HG02642 (cell line): ENCODE results near the gene KLHL42.
"Not testable (repeated sequence)": the region's sequence is repeated elsewhere in the genome, so short reads cannot be mapped to it uniquely, and the experiment has no call there.

Experiments used
- ATAC-seq: cut with Tn5 transposase; IDR thresholded peaks from one replicate; pipeline ENCODE4 v1.9.1; 2021; ENCODE audit warnings: mild to moderate bottlenecking; ENCODE audit not compliant: unreplicated experiment, poor library complexity

Gene KLHL42, protein sequence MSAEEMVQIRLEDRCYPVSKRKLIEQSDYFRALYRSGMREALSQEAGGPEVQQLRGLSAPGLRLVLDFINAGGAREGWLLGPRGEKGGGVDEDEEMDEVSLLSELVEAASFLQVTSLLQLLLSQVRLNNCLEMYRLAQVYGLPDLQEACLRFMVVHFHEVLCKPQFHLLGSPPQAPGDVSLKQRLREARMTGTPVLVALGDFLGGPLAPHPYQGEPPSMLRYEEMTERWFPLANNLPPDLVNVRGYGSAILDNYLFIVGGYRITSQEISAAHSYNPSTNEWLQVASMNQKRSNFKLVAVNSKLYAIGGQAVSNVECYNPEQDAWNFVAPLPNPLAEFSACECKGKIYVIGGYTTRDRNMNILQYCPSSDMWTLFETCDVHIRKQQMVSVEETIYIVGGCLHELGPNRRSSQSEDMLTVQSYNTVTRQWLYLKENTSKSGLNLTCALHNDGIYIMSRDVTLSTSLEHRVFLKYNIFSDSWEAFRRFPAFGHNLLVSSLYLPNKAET

DNA sequence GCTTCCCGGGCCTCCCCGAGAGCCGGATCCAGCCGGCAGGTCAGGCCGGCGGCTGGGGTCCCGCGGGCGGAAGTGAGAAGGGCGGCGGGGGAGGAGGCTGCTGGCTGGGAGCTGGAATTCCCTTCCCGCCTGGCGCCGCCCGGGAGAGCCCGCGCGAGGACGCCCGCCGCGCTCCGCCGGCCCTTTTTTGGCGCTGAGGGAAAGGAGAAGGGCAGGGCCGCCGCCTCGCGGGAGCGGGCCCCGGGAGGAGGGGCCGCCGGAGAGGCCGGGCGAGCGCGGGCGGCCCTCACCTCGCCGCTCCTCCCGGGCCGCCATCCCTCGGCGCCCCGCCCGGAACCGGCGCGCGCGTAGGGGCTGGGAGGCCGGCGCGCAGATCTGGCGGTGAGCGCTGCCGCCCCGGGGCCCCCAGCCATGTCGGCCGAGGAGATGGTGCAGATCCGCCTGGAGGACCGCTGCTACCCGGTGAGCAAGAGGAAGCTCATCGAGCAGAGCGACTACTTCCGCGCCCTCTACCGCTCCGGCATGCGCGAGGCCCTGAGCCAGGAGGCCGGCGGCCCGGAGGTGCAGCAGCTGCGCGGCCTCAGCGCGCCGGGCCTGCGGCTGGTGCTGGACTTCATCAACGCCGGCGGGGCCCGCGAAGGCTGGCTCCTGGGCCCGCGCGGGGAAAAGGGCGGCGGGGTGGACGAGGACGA is at the start of gene KLHL42, which contains the start of gene MANSC4:
TSS of gene KLHL42 (plus strand) at position 314 of the 692 bp plus-strand sequence. CDS start at position 412, 98 bp downstream.
TSS of gene MANSC4 (minus strand) at position 317 of the 692 bp plus-strand sequence. CDS start 8,960 bp downstream, outside the sequence.
- peak; percentile 81 for ATAC-seq

DNA sequence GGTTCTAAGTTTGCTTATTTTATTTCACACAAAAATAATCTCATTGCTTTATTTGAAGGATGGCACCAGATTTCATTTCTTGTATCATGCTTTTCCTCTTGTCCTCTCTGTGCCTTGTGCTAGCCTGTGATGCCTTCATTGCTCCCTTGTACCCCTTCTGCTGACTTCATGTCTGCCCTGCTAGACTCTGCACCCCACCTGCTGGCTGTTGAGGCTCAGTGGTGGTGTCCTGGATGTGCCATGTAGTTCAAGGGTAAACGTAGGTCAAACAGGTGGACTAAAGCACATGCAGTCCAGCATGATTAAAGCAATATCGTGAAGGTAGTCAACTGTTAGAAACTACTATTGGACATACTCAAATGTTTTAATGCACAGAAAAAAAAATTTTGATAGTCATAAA is 47.8 kb upstream of the KLHL42 start:
- ATAC-seq: no peak

DNA sequence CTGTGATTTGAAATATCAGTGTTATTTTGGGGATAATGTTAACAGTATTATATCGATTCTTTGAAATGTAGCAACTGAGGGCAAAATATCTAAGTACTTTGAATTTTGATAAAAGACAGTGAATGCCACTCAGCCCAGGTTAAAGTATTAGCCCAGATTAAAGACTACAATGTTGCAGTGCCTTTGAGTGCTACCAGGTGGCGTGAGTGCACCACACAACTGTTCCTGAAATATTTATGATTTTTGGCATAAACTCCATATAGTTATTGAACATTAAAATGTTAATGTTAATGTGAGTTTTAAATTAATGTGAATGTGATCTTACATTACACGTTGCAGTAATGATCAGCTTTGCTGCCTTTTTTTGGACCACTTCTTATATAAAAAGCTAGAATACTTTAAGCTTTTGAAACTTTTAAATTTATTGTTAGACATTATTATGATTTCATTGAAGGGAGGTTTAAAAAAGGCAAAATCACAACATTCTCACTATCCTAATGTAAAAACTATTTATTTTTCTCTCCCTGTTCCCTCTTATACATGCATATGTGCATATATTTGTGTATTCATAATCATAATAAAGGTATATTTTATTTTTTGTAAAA is 46.9 kb upstream of the KLHL42 start:
- no peak for ATAC-seq

DNA sequence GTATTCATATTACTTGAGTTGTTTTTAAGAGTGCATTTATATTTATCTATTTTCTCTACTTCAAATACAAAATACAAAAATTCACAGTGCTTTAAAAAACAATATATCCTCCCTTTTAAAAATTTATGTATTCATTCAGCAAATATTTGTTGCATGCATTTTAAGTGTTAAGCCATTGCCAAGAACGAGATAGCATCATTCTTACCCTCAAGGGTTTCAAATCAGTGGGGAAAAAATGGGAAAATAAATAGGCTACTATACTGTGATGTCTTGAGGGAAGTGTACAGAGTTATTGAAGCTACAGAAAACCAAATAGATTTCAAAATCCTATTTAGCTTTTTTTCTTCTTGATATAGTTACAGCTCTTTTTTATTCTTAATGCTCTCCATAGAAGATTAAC is 46.2 kb upstream of the KLHL42 start:
- no peak for ATAC-seq

DNA sequence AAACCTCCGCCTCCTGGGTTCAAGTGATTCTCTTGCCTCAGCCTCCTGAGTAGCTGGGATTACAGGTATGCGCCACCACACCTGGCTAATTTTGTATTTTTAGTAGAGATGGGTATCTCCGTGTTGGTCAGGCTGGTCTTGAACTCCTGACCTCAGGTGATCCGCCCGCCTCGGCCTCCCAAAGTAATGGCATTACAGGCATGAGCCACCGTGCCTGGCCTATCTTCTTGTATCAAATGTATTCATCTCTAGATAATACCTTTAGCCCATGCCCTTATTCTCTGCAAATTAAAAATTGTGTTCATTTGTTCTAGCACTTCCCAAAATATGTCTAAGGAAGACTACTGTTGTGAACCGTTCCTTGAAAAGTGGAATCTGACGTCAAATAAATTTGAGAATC is 45.7 kb upstream of the KLHL42 start:
- not testable (repeated sequence) for ATAC-seq

DNA sequence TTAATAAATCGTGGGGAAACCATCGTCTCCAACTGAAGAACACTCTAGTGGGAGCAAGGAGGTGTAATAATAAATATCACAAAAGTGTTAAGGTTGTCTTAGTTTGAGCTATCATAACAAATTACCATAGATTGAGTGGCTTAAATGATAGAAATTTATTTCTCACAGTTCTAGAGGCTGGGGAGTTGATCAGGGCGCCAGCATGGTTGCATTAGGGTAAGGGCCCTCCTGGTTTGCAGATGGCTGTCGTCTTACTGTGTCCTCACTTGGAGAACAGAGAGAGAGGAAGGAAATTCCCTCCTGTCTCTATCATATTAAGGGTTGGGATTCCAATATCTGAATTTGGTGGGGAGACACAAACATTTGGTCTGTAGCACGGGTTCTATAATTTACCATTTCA is 36.4 kb upstream of the KLHL42 start:
- ATAC-seq: no peak

DNA sequence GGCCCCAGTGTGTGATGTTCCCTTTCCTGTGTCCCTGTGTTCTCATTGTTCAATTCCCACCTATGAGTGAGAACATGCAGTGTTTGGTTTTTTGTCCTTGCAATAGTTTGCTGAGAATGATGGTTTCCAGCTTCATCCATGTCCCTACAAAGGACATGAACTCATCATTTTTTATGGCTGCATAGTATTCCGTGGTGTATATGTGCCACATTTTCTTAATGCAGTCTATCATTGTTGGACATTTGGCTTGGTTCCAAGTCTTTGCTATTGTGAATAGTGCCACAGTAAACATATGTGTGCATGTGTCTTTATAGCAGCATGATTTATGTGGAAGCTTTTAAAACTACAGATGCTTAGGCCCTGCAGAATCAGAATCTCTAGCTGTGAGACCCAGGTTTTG is 34.3 kb upstream of the KLHL42 start:
- ATAC-seq: not testable (repeated sequence)

DNA sequence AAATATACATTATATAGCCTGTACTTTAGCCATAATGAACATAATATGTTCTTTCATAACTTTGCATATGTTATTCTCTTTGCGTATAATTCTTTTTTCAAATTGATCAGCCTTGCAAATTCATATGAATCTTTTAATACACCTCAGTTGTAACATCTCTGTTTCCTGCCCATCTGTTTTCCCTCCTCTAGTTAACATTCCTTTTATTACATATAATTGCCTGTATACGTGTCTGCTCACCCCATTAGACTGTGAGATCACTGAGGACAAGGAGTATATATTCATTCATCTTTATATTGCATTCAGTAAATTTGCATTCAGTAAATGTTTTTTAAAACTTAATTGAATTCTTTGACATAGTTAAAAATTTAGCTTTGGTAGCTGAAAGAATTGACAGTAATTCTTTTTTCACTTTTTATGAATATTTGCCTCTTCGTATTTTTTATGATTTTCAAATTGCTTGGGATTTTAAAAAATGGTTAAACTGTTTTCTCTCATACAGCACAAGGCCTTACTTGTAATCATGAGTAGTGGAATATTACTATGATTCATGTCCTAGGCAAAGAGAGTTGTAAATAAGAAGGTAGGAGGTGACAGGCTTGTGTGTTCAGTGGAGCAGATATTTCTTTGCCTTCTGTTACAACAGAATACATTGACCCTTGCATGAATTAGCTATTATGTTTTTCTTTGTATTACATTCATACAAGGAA is 32.8 kb upstream of the KLHL42 start:
- no peak for ATAC-seq

DNA sequence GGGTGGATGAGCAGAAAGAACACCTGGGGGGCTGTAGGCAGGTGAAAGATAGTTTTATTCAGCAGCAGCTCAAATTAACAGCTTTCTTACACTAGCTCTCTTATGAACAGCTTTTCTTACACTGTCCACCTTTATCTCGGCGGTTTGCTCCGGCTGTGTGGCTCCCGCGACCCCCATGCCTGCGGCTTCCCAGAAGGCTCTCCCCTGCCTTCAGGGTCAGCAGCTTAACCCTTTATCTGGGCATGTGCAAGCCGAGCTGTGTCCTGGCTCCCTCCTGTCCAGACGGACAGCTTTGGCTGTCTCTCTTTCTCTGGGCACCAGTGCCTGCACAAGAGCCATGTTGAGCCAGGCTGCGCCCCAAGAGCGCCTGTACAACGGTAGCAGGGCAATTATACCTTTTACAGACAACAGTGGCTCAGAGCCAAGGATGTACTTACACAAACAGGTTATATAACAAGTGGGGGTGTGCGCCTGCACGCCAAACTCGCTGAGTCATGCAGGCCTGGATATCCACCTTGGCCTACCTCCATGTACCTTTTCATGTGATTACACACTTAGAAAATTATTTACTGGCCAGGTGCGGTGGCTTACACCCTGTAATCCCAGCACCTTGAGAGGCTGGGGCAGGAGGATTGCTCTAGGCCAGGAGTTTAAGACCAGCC is 28.5 kb upstream of the KLHL42 start:
- ATAC-seq: no peak

DNA sequence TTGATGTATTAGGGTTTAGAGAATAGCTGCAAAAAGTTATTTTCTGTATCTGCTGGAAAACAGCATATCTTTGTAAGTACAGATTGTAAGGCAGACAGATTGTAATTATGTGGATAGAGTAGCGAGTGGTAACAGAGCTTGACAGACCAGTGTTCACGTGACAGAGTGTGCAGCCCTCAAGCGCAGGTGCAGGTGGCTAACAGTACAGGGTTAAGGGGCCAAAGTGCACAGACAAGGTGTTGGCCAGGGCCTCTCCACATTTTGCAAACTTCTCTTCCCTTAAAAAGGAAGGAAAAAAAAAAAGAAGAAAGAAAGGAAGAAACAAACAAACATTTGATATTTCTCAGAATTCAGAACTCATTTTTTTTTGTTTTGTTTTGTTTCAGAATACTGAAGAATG is 25.2 kb upstream of the KLHL42 start:
- ATAC-seq: no peak

DNA sequence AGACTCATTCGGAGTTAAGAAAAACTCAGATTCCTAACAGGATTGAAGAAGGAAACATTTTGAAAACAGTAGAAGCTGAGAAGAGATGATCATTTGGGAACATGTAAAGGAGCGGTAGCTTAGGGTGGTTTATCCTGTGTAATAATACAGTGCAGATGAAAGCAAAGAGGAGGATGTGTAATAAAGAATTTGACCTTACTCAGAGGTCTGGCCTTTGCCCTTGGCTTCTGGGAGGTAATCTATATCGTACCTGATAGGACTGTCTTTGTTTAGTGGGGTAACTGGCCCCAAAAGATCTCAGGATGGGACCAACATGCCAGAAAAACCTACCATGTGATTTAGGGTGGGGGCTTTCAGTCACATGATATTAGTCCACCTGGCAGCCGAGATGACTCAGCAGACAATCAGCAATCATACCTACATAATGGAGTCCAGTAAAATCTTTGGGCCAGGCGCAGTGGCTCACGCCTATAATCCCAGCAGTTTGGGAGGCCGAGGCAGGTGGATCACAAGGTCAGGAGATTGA is 23.3 kb upstream of the KLHL42 start:
- no peak for ATAC-seq

DNA sequence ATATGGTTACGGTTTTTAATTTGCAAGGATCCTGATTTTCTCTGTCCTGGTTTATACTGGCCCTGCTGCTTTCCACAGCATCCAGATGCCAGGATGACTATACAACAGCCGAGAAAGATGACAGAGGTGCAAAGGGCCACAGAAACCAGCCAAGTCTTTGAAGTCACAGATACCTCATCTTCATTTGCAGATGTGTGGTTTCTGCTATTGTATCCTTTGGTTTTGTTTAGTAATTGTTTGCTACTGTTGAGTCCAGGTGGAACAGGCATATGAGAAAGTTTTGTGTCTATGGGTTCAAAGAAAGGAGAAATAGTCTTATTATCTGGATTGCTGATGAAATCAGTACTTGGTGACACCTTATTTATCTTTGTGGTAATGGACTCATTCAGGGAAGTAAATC is 17.3 kb upstream of the KLHL42 start:
- no peak for ATAC-seq

DNA sequence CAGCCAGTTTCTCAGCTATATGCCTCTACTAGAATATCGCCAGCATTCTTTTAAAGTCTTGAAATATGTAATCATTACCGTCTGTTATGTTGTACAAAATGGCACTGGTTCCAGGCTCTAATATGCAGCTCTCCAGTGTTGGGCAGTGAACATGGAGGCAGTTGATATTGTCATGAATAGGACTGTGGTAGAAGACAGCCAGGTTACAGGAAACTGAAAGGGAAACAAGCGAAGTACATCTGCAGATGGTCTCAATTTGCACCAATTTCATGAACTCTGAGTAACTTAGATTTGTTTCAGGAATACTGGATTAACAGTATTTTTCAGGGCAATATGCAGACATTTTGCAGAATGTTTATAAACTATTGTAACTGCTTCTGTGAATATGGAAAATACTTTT is 13.4 kb upstream of the KLHL42 start:
- ATAC-seq: no peak

DNA sequence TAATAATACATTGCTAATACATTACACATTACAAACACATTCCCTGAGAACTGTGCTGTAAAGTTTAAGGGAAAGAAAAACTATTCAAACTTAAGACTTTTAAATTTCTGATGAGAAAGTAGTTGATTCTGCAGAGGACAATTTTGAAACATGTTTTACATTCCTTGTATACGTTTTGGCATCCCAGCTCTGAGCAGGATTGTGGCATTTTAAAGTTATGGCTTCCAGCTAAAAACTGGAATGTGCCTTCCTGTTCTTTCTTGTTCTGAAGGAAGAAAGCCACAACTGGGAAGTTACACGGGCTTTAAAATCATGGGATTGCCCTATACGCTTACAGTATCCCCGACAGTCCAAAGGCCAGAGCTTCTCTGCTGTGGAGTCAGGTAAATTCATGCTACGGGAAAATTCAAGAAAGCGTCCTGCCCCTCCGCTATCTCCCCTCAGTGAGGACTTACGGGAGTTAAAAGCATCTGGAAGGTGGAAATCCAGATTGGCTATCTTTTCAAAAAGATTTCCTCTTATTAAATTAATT is 10.8 kb upstream of the KLHL42 start:
- no peak for ATAC-seq

DNA sequence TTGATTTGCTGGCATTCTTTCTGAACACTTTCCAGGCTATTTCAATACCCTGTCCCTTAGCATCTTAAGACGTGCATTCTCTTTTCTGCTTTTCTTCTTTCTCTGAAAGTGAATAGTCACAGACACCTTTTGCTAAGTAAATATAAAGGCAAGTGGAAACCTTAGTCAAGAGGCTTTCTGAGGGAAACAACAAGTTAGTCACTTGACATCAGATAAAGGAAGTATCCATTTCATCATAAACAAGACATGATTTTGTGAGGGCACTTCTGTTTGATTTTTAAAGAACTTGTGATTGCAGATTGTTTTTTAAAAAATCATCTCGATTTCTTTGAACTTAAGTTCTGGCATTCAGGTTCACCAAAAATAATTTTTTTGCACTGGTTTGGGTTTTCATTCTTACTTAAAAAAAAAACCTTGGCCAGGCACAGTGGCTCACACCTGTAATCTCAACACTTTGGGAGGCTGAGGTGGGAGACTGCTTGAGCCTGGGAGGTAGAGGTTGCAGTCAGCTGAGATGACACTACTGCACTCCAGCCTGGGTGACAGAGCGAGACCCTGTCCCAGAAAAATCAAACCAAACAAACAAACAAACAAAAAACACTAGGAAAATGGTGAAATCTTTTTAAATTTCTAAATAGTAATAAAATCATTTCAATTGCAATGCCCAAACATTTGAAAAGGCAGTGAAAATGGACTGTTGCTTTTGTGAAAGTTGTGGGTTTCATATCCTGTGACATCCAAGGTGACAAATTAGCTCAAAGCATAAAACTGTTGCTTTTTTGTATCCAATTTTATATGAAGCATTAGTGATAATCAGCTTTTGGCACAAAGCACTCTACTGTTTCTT is 8.3 kb upstream of the KLHL42 start:
- no peak for ATAC-seq

DNA sequence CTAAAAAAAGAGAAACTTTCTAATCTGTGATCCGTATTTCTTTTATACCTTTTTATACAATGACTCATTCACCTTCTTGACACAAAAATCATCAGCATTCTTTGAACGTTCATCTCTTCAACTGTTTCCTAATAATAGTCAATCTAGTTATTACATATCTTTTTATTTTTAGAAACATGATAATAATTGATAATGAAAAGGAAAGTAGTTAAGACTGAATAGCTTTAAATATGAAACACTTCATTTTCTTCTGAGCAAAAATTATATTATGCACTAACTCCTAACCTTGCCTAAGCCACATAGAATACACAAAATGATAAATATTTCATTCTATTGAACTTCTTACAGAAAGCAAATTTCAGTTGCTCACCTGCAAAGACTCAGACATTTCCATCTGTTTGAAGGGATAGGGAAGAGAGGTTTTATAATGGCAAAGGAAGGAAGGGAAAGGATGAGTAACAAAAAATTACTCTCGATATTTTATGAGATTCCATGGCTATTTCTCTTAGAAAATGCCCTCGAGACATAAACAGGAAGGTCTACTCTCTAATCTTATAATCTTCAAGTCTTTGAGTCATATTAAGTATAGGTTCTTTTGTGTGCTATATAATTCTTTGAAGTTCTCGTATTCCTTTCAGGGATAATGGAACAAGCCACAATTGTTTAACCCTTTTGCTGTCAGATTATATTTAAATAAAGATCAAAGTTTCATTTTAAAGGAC is 7.5 kb upstream of the KLHL42 start:
- no peak for ATAC-seq

DNA sequence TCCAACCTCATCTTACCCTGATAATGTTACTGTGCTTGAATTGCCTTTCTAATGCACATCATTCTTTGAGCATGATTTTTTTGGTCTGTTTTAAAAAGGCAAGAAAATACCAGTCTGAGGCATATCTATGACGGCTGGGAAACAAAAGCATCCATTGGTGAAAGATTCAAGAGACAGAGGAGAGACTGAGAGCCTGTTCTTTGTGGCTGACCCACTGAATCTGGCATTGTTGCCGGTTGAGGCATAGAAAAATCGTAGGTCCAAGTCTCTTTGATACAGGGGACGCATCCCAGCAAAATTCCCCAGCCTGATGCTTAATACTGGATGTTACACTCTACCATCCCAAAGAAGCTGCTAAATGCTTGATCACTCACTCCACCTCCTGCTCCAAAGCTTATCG is 2.9 kb upstream of the KLHL42 start:
- no peak for ATAC-seq

DNA sequence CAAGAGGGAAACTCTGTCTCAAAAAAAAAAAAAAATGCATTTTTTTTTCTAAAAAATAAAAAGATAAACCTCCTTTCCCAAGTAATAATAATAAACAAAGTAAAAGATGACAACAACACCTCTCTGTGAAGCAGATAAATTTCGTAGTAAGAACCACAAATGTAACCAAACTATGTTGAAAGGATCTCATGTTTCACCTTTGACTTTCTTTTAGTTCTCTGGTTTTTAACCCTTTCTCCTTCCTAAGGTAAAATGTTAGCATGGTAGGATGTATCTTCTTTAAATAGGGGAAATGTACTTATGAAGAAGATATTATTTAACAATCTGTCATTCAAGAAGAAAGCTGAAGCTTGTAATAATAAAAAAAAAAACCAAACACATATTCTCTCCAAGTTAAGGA is 1.8 kb upstream of the KLHL42 start:
- ATAC-seq: no peak
